ENCODE data around the gene TPP2.

Gene TPP2

GRCh38 chr13:102694937-102695336 lies 98.2 kb downstream of the TPP2 start, which contains the start of gene METTL21C:
METTL21C (minus strand) TSS chr13:102695044; CDS start chr13:102694498, 546 bp downstream.
- no peak for DNase-seq (ENCODE audit: low read depth)

GRCh38 chr13:102696465-102696864 lies 99.7 kb downstream of the TPP2 start:
- DNase-seq (ENCODE audit: low read depth), result no peak

- no peak for DNase-seq (ENCODE audit: low read depth)
Observed at GRCh38 chr13:102697264-102697663, 100.5 kb downstream of the TPP2 start.

GRCh38 chr13:102697929-102698648 lies 101.3 kb downstream of the TPP2 start:
- DNase-seq (ENCODE audit: low read depth), result no peak

GRCh38 chr13:102698649-102698980 lies 101.8 kb downstream of the TPP2 start:
- no peak for DNase-seq (ENCODE audit: low read depth)

GRCh38 chr13:102699504-102699903 lies 102.7 kb downstream of the TPP2 start:
- DNase-seq (ENCODE audit: low read depth), result no peak

- DNase-seq (ENCODE audit: low read depth), result peak; percentile 66
Observed at GRCh38 chr13:102700088-102701031, 103.6 kb downstream of the TPP2 start.

- DNase-seq (ENCODE audit: low read depth), result no peak
Observed at GRCh38 chr13:102701331-102701730, 104.5 kb downstream of the TPP2 start.

- peak; percentile 26 for DNase-seq (ENCODE audit: low read depth)
Observed at GRCh38 chr13:102702965-102703725, 106.4 kb downstream of the TPP2 start.

- no peak for DNase-seq (ENCODE audit: low read depth)
Observed at GRCh38 chr13:102703726-102704035, 106.9 kb downstream of the TPP2 start.

- DNase-seq (ENCODE audit: low read depth), result no peak
Observed at GRCh38 chr13:102704238-102705058, 107.7 kb downstream of the TPP2 start.

- peak; percentile 97 for DNase-seq (ENCODE audit: low read depth)
Observed at GRCh38 chr13:102707467-102707866, 110.7 kb downstream of the TPP2 start.

- no peak for DNase-seq (ENCODE audit: low read depth)
Observed at GRCh38 chr13:102708211-102708610, 111.4 kb downstream of the TPP2 start.

- DNase-seq (ENCODE audit: low read depth), result no peak
Observed at GRCh38 chr13:102708991-102709390, 112.2 kb downstream of the TPP2 start.

GRCh38 chr13:102709536-102709935 lies 112.8 kb downstream of the TPP2 start:
- no peak for DNase-seq (ENCODE audit: low read depth)

- peak; percentile 71 for DNase-seq (ENCODE audit: low read depth)
Observed at GRCh38 chr13:102710261-102710679, 113.5 kb downstream of the TPP2 start.

GRCh38 chr13:102715447-102715846 lies 118.7 kb downstream of the TPP2 start:
- DNase-seq (ENCODE audit: low read depth), result no peak

- DNase-seq (ENCODE audit: low read depth), result peak; percentile 9
Observed at GRCh38 chr13:102718746-102719145, 122.0 kb downstream of the TPP2 start.

GRCh38 chr13:102721800-102722231 lies 125.0 kb downstream of the TPP2 start:
- peak; percentile 72 for DNase-seq (ENCODE audit: low read depth)

- DNase-seq (ENCODE audit: low read depth), result peak; percentile 67
Observed at GRCh38 chr13:102724923-102725322, 128.1 kb downstream of the TPP2 start.

GRCh38 chr13:102726430-102726829 lies 129.6 kb downstream of the TPP2 start:
- DNase-seq (ENCODE audit: low read depth), result peak; percentile 24
